CD4-positive, alpha-beta T cell treated with Interleukin-1 beta for 1 hour (primary cell): ENCODE measurements around the gene DRP2.
A peak's percentile ranks its signal among the peaks of the same experiment; 100 is the strongest.
"Not testable (repeated sequence)": the region's sequence is repeated elsewhere in the genome, so short reads cannot be mapped to it uniquely, and the experiment has no call there.

Experiments
- DNase-seq, 2 donors: peaks; one replicate each; pipeline ENCODE4 v3.0.0-alpha.2; 2020 to 2022

DRP2 gene

GRCh38 chrX:101252634-101253033 is 33.0 kb downstream of the DRP2 start:
- no peak for DNase-seq

- no peak for DNase-seq
Observed at GRCh38 chrX:101257448-101258258, 38.1 kb downstream of the DRP2 start.

- no peak for DNase-seq
Observed at GRCh38 chrX:101258259-101258581, 38.6 kb downstream of the DRP2 start.

DNA sequence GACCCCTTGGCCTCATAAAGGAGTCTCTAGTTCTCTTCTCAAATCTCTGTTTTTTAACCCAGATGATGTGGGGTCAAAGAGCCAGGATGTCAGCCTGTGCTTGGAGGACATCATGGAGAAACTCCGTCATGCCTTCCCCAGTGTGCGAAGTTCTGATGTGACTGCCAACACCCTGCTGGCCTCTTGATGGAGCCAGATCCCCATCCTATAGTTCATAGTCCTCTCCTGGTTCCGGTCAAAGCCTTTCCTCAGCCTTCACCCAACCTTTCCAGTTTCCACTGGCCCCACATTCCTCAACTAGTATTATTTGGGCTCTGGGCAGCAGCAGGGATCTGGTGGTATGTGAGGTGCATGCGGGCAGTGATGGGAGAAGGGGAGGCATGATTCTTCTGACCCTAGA is 40.8 kb downstream of the DRP2 start:
- DNase-seq: no peak

GRCh38 chrX:101262590-101262989 is 43.0 kb downstream of the DRP2 start:
- no peak for DNase-seq

DNA sequence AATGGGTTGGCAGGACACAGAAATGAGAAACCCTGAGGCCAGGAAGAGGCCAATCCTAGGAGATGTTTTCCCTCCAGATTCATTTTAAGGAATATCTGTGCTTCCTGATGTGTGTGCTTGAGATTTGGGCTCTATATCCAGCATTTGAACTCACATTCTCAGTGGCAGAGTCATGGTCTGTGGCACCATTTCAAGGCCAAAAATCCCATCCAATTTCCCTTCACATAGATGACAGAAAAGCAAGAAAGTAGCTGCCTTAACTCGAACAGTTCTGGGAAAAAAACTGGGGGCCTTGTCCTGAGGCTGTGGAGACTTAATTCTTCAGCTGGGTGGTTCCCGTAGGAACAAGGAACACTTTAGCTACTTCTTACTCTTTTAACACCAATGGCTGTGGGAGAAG is 44.2 kb downstream of the DRP2 start:
- DNase-seq: no peak

DNA sequence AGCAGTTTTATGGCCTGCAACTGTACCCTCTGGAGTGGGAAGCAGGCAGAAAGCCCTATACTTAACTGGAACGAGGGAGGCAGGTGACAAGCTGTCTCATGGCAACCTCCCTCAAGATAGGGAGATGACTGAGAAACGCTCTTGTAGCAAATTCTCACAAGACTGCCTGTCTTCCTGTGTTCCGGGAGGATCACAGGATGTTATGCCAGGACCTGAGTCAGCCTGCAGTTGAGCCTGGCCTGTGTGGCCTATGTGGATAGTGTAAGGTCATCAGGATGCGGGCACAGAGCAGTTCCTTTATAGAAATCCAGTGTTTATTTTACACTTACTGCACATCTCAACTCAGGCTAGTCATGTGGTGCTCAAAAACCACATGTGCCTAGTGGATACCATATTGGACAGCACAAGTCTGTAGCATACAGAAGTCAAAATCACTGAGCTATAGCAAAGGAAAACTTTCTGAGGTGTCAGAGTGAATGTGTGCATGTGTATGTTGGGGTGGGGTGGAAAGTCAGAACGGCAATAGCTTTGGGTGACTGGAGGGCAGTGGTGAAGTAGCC is 46.4 kb downstream of the DRP2 start:
- no peak for DNase-seq

DNA sequence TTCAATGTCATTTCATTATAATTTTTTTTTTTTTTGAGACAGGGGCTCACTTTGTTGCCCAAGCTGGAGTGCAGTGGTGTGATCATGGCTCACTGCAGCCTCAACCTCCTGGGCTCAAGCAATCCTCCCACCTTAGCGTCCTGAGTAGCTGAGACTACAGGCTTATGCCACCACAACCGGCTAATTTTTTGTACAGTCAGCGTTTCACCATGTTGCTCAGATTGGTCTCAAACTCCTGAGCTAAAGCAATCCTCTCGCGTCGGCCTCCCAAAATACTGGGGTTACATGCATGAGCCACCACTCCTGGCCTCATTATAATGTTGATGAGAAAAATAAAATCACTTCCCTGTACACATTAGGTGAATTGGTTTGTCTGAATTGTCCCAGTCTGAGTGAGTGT is 54.6 kb downstream of the DRP2 start:
- no peak for DNase-seq

GRCh38 chrX:101276238-101276637 is 56.7 kb downstream of the DRP2 start:
- no peak for DNase-seq

DNA sequence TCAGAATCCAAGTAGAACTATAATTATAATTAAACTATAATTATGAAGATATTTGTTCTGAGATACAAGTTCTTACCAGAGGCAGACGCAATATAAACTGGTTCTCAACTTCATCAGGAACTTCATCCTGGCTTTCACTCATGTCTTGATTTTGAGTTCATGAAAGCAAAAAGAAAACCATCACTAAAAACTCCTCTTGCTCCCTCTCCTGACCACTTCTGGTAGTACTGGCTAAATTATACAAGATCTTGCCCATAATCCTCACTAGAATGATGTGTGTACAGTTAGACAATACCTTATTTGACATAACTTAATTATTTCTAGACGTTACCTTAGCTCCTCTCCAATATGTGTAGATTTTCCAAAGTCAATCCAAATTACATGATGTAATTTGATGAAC is 67.8 kb downstream of the DRP2 start:
- DNase-seq: peak in 1 of 2 donors; percentile 33

- DNase-seq: no peak
Observed at GRCh38 chrX:101290957-101291603, 71.5 kb downstream of the DRP2 start, which contains the start of gene TAF7L. Gene TAF7L (minus strand): TSS chrX:101291334. CDS start chrX:101287543, 3,791 bp downstream.

DNA sequence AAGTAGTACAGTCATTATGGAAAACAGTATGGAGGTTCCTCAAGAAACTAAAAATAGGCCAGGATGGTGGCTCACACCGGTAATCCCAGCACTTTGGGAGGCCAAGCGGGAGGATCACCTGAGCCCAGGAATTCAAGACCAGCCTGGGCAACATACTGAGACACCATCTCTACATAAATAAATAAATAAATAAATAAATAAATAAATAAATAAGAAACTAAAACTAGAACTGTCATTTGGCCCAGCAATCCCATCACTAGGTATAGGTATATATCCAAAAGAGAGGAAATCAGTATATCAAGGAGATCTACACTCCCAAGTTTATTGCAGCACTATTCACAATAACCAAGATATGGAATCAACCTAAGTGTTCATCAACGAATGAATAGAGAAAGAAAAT is 76.0 kb downstream of the DRP2 start:
- DNase-seq: not testable (repeated sequence)

GRCh38 chrX:101303790-101304189 is 84.2 kb downstream of the DRP2 start:
- DNase-seq: no peak
